Ovary (tissue), 9 donors: ENCODE results near the gene CNBD2. TPM values are rescaled to one million over a fixed set of nuclear protein-coding genes. Genes with fewer than 3 reads are reported as not detected.
"Not testable (repeated sequence)": the region's sequence is repeated elsewhere in the genome, so short reads cannot be mapped to it uniquely, and the experiment has no call there.

Source experiments
- DNase-seq, 5 donors: peaks; one replicate each; pipeline ENCODE4 v3.0.0-alpha.2; 2019 to 2020
- H3K27ac ChIP-seq, 2 donors: fragments of 200-600 bp; one replicate each; pipeline versions ENCODE4 v1.5.1 to v1.8.0; 2019 to 2022
- H3K27me3 ChIP-seq: fragments of 200-600 bp; one replicate; pipeline ENCODE4 v1.8.0; 2022
- H3K36me3 ChIP-seq: fragments of 200-600 bp; sonication (generic); one replicate; pipeline ENCODE4 v1.5.1; 2019
- H3K4me1 ChIP-seq: one replicate; pipeline ENCODE4 v1.8.1; 2013; ENCODE audit warnings: mild to moderate bottlenecking, moderate library complexity; ENCODE audit not compliant: insufficient read depth
- H3K4me3 ChIP-seq: fragments of 200-600 bp; sonication (generic); one replicate; pipeline ENCODE4 v1.5.1; 2017
- H3K9me3 ChIP-seq, 2 donors: fragments of 200-600 bp in 1 of 2; sonication (generic) in 1 of 2; one replicate each; pipeline versions ENCODE4 v1.5.1 to v1.8.1; 2013 to 2019; ENCODE audit warnings: mild to moderate bottlenecking in 1 of 2, moderate library complexity in 1 of 2
- EP300 ChIP-seq: sonication (generic); formaldehyde crosslinking; IDR thresholded peaks from one replicate; pipeline ENCODE4 v1.6.1; 2017; ENCODE audit warnings: antibody characterized with exemption
- POLR2A ChIP-seq: fragments of 450-650 bp; IDR thresholded peaks from one replicate; pipeline ENCODE4 v1.6.1; 2017; ENCODE audit warnings: antibody characterized with exemption, mild to moderate bottlenecking, moderate library complexity
- WGBS, 3 donors: extraction: QIAGEN DNeasy Blood & Tissue Kit in 1 of 3; methylation state at CpG; one replicate each; pipeline versions ENCODE4 v1.1.5 to v1.1.7; 2013 to 2017; 5-methylcytosine and 5-hydroxymethylcytosine counted together
- intact Hi-C, 4 donors: fragments of 100-400 bp; cut with DNase I; formaldehyde crosslinking; loops; one replicate each; pipeline versions ENCODE4 v1.11.0 to v1.15.1; 2022 to 2023
- polyA plus RNA-seq, 2 donors: library from polyadenylated mRNA; stranded (reverse); fragments of 200-250 nt in 1 of 2; fragments of 350-450 nt in 1 of 2; fragmentation: Illumina TruSeq in 1 of 2; extraction: RNeasy Lipid Tissue Mini Kit (QIAGEN cat#74804) in 1 of 2; gene quantifications; one replicate each; pipeline ENCODE4 v1.2.3, GENCODE V29; 2013 to 2014
- total RNA-seq, 7 donors: library from RNA; depleted of rRNA in 2 of 7; stranded (reverse); fragments of >200 nt in 2 of 7; fragmentation: NEBNext Ultra II Directional in 3 of 7; extraction: Animal tissue kit (Norgen Biotek cat#: 25700) in 3 of 7; gene quantifications; one replicate each; pipeline versions ENCODE4 v1.1.0 to v1.2.4, GENCODE V29; 2016 to 2023
- TF ChIP-seq, protein P1 (sequence below), 3 donors: fragments of 450-650 bp in 2 of 3; fragments of 200-600 bp in 1 of 3; IDR thresholded peaks; one replicate each; pipeline versions ENCODE4 v1.5.1 to v1.8.0; 2016 to 2022; ENCODE audit warnings: antibody characterized with exemption in 3 of 3, mild to moderate bottlenecking in 1 of 3
- donor health status: DM: no; HTN: no; CAD: no; lungs with moderate emphysema.
- donor health status: DM: no; HTN: no; CAD: no.
- donor health status: Bipolar disorder and iron deficiency.
- donor health status: DM: yes; HTN: yes; CAD: no.
- donor health status: DM: no; HTN: no; CAD: no.
- donor health status: DM: yes; HTN: yes; CAD: no.

CNBD2 gene
- total and polyA plus RNA-seq, 9 donors: 2.4 to 8.7 (median 4.5) TPM

DNA sequence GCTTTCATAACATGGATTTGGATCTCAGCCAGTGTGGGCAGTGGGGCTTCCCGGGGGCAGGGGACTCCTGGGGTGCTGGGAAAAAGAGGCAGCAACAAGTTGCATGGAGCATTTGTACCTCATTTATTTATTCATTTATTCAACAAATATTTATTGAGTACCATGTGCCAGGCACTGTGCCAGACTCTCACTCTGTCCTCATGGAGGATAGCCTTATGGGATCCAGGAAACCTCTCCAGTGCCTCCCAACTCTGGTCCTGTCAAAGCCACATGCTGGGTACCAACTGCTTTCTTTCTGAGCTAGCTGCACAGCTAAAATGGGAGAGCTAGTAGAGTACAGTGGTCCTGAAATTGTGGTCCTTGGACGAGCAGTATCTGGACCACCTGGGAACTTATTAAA lies 98.4 kb downstream of the CNBD2 start:
- Histone ChIP-seq H3K27me3 (no peaks in the 10 kb centered on the region), H3K9me3 (no peaks in the 10 kb centered on the region), H3K27ac (no peak overlapping the region), H3K4me1 (peaks cover 6% of the 10 kb centered on the region), H3K36me3 (no peaks in the 10 kb centered on the region), H3K4me3 (no peak overlapping the region)
- DNase-seq: no peak
- 52 to 60% (median 53%) methylated on average over 2 of the region's 2 CpGs for WGBS, 3 donors
- TF ChIP-seq POLR2A (no peak), EP300 (no peak)
- TF ChIP-seq, protein P1, sequence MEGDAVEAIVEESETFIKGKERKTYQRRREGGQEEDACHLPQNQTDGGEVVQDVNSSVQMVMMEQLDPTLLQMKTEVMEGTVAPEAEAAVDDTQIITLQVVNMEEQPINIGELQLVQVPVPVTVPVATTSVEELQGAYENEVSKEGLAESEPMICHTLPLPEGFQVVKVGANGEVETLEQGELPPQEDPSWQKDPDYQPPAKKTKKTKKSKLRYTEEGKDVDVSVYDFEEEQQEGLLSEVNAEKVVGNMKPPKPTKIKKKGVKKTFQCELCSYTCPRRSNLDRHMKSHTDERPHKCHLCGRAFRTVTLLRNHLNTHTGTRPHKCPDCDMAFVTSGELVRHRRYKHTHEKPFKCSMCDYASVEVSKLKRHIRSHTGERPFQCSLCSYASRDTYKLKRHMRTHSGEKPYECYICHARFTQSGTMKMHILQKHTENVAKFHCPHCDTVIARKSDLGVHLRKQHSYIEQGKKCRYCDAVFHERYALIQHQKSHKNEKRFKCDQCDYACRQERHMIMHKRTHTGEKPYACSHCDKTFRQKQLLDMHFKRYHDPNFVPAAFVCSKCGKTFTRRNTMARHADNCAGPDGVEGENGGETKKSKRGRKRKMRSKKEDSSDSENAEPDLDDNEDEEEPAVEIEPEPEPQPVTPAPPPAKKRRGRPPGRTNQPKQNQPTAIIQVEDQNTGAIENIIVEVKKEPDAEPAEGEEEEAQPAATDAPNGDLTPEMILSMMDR (IDR thresholded peaks at IDR 0.05): no peak
- intact Hi-C loops: no loop called here

DNA sequence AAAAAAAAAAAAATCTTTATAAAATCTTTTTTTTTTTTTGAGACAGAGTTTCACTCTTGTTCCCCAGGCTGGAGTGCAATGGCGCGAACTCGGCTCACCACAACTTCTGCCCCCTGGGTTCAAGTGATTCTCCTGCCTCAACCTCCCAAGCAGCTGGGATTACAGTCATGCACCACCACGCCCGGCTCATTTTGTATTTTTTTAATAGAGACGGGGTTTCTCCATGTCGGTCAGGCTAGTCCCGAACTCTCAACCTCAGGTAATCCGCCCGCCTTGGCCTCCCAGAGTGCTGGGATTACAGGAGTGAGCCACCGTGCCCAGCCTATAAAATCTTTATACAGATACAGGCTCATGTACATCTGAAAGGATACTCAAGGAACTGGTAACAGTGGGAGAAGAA lies 100.1 kb downstream of the CNBD2 start:
- H3K9me3 ChIP-seq, DNase-seq, H3K27ac ChIP-seq, intact Hi-C loops, H3K36me3 ChIP-seq, H3K4me1 ChIP-seq, H3K27me3 ChIP-seq, H3K4me3 ChIP-seq: not testable (repeated sequence)
- 92 to 97% (median 96%) methylated on average over 11 of the region's 11 CpGs for WGBS, 3 donors

DNA sequence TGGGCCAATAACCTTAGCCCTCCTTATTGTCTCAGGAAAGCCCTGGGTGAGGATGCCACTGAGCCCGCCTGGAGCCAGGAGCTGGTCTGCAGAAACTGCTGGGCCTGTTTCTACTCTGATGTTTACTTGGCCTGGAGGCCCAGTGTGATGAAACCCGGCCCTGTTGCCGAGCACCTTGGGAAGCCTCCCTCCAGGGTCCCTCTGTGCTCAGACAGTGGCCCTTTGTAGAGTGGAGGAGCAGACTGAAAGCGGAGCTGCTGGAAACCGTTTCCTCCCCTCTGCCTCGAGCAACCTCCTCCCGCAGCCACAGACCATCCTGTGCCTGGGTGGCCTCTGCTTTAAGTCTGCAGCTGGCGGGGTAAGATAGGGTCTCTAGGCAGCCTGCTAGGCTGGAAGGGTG lies 102.1 kb downstream of the CNBD2 start:
- Histone ChIP-seq H3K27ac (no peak overlapping the region), H3K4me3 (no peak overlapping the region), H3K9me3 (no peaks in the 10 kb centered on the region), H3K36me3 (no peaks in the 10 kb centered on the region), H3K27me3 (no peaks in the 10 kb centered on the region), H3K4me1 (no peaks in the 10 kb centered on the region)
- intact Hi-C loops: no loop called here
- DNase-seq: no peak
- 37 to 43% (median 38%) methylated on average over 8 of the region's 8 CpGs for WGBS, 3 donors
- TF ChIP-seq, protein P1 (IDR thresholded peaks at IDR 0.05): no peak
- no peak for TF ChIP-seq EP300
- TF ChIP-seq POLR2A: no peak

DNA sequence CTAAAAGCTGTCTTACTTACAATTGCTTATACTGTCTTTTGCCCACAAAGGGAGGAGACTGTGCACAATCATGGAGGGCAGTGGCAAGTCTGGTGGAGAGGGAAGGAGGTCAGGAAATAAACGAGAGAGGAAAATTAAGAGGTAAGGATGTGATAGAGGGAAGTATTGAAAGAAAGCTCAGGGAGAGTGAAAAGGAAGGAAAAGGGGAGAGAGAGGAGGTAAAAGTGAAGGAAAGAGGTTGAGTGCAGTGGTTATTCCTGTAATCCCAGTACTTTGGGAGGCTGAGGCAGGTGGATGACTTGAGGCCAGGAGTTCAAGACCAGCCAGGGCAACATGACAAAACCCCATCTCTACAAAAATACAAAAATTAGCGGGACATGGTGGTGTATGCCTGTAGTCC lies 103.5 kb downstream of the CNBD2 start:
- no peak for DNase-seq
- TF ChIP-seq EP300: no peak
- TF ChIP-seq, protein P1 (IDR thresholded peaks at IDR 0.05): no peak
- no peak for TF ChIP-seq POLR2A
- Histone ChIP-seq H3K4me3 (no peak overlapping the region), H3K27ac (no peak overlapping the region), H3K9me3 (no peaks in the 10 kb centered on the region), H3K36me3 (no peaks in the 10 kb centered on the region), H3K27me3 (no peaks in the 10 kb centered on the region), H3K4me1 (no peaks in the 10 kb centered on the region)
- intact Hi-C loops: no loop called here
- 64 to 66% (median 65%) methylated on average over 2 of the region's 2 CpGs for WGBS, 3 donors

DNA sequence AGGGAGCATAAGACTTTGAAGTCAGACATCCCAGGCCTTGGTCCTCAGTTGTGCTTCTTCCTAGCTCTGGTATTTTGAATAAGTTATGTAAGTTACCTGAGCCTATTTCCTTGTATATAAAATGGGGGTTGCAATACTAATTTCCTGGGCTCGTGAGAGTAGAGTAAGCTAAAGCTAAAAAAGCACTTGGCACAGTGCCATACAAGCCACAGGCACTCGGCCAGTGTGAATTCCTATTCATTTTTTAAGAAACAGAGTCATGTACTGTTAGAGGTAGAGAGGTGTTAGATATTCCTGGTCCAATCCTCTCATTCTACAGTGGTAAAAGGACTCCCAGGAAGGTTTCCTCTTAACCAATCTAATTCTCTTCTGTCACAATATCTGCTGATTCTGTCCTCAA lies 106.6 kb downstream of the CNBD2 start:
- Histone ChIP-seq H3K9me3 (no peaks in the 10 kb centered on the region), H3K27me3 (no peaks in the 10 kb centered on the region), H3K4me3 (no peak overlapping the region), H3K36me3 (no peaks in the 10 kb centered on the region), H3K27ac (no peak overlapping the region), H3K4me1 (no peaks in the 10 kb centered on the region)
- WGBS, 3 donors: 4 to 6% (median 5%) methylated on average over 2 of the region's 2 CpGs
- intact Hi-C loops: no loop called here
- no peak for DNase-seq
- TF ChIP-seq, protein P1 (IDR thresholded peaks at IDR 0.05): no peak

DNA sequence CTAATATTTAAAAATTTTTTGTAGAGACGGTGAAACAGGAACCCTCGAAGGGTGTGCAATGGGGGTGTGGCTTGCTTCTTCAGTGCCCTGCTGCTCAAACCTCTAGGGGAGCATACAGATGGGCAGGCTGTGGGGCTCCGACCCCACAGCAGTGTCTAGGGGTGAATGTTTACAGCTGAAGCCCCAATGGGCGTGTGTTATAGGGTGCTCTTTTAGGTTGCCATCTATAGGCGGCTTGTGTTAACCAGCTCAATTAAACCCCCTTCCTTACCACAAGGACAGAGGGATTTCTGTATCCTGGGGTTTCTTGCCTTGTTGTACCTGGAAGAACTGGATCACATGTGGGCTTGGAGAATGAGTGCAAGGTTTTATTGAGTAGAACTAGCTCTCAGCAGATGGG lies 109.4 kb downstream of the CNBD2 start:
- DNase-seq, H3K9me3 ChIP-seq, H3K27ac ChIP-seq, intact Hi-C loops, H3K27me3 ChIP-seq, H3K4me1 ChIP-seq, H3K4me3 ChIP-seq, H3K36me3 ChIP-seq: not testable (repeated sequence)
- 54 to 65% (median 65%) methylated on average over 5 of the region's 5 CpGs for WGBS, 3 donors
